Measurements from ENCODE around the gene TAS2R60.

The TAS2R60 gene

GRCh38 chr7:143444063-143444782 lies 970 bp downstream of the TAS2R60 start:
- Histone ChIP-seq H3K36me3 (ENCODE audit: control insufficient read depth, insufficient read depth, low read length) (no peaks in the 10 kb centered on the region), H3K27ac (ENCODE audit: low read depth, low read length, severe bottlenecking) (no peak overlapping the region), H3K9me3 (ENCODE audit: control insufficient read depth, low read length) (no peaks in the 10 kb centered on the region), H3K4me3 (ENCODE audit: extremely low read depth, insufficient read depth, low read length, poor library complexity, severe bottlenecking) (no peak overlapping the region), H3K4me1 (ENCODE audit: control insufficient read depth, insufficient read depth, low read length, poor library complexity, severe bottlenecking) (peaks cover 6% of the 10 kb centered on the region)
- 86 to 89% methylated on average over 4 of the region's 6 CpGs for WGBS, 2 experiments (ENCODE audit: insufficient coverage in 2 of 2)

- Histone ChIP-seq H3K9me3 (ENCODE audit: control insufficient read depth, low read length) (no peaks in the 10 kb centered on the region), H3K4me3 (ENCODE audit: extremely low read depth, insufficient read depth, low read length, poor library complexity, severe bottlenecking) (no peak overlapping the region), H3K36me3 (ENCODE audit: control insufficient read depth, insufficient read depth, low read length) (no peaks in the 10 kb centered on the region), H3K4me1 (ENCODE audit: control insufficient read depth, insufficient read depth, low read length, poor library complexity, severe bottlenecking) (peaks cover 6% of the 10 kb centered on the region), H3K27ac (ENCODE audit: low read depth, low read length, severe bottlenecking) (peak overlapping the region; percentile 70)
- WGBS, 2 experiments (ENCODE audit: insufficient coverage in 2 of 2) = 100% methylated on average over 1 of the region's 1 CpG; no CpG with 5 or more reads in 1 of the 2 experiments
Observed at GRCh38 chr7:143444785-143445184, 1.5 kb downstream of the TAS2R60 start.

- WGBS, 2 experiments (ENCODE audit: insufficient coverage in 2 of 2) = 60 to 80% methylated on average over 1 of the region's 3 CpGs
- H3K4me3 ChIP-seq (ENCODE audit: extremely low read depth, insufficient read depth, low read length, poor library complexity, severe bottlenecking) = no peak overlapping the region
- no peaks in the 10 kb centered on the region for H3K36me3 ChIP-seq (ENCODE audit: control insufficient read depth, insufficient read depth, low read length)
- peak overlapping the region; percentile 71 for H3K27ac ChIP-seq (ENCODE audit: low read depth, low read length, severe bottlenecking)
- peaks cover 6% of the 10 kb centered on the region for H3K4me1 ChIP-seq (ENCODE audit: control insufficient read depth, insufficient read depth, low read length, poor library complexity, severe bottlenecking)
- H3K9me3 ChIP-seq (ENCODE audit: control insufficient read depth, low read length) = no peaks in the 10 kb centered on the region
Observed at GRCh38 chr7:143447466-143447865, 4.2 kb downstream of the TAS2R60 start.

GRCh38 chr7:143448429-143448828 lies 5.2 kb downstream of the TAS2R60 start:
- no peaks in the 10 kb centered on the region for H3K9me3 ChIP-seq (ENCODE audit: control insufficient read depth, low read length)
- H3K4me3 ChIP-seq (ENCODE audit: extremely low read depth, insufficient read depth, low read length, poor library complexity, severe bottlenecking) = no peak overlapping the region
- H3K4me1 ChIP-seq (ENCODE audit: control insufficient read depth, insufficient read depth, low read length, poor library complexity, severe bottlenecking) = peaks cover 6% of the 10 kb centered on the region
- 85 to 100% methylated on average over 2 to 3 of the region's 5 CpGs for WGBS, 2 experiments (ENCODE audit: insufficient coverage in 2 of 2)
- no peaks in the 10 kb centered on the region for H3K36me3 ChIP-seq (ENCODE audit: control insufficient read depth, insufficient read depth, low read length)
- no peak overlapping the region for H3K27ac ChIP-seq (ENCODE audit: low read depth, low read length, severe bottlenecking)

- 100% methylated on average over 1 of the region's 3 CpGs; no CpG with 5 or more reads in 1 of the 2 experiments for WGBS, 2 experiments (ENCODE audit: insufficient coverage in 2 of 2)
- Histone ChIP-seq H3K36me3 (ENCODE audit: control insufficient read depth, insufficient read depth, low read length) (no peaks in the 10 kb centered on the region), H3K9me3 (ENCODE audit: control insufficient read depth, low read length) (no peaks in the 10 kb centered on the region)
Observed at GRCh38 chr7:143449793-143450192, 6.5 kb downstream of the TAS2R60 start.

GRCh38 chr7:143451122-143451521 lies 7.9 kb downstream of the TAS2R60 start:
- no peaks in the 10 kb centered on the region for H3K36me3 ChIP-seq (ENCODE audit: control insufficient read depth, insufficient read depth, low read length)
- H3K4me3 ChIP-seq (ENCODE audit: extremely low read depth, insufficient read depth, low read length, poor library complexity, severe bottlenecking) = no peak overlapping the region
- H3K27ac ChIP-seq (ENCODE audit: low read depth, low read length, severe bottlenecking) = no peak overlapping the region
- H3K9me3 ChIP-seq (ENCODE audit: control insufficient read depth, low read length) = no peaks in the 10 kb centered on the region
- no peaks in the 10 kb centered on the region for H3K4me1 ChIP-seq (ENCODE audit: control insufficient read depth, insufficient read depth, low read length, poor library complexity, severe bottlenecking)

More at GRCh38 chr7:143449793-143450192, 6.5 kb downstream of the TAS2R60 start:
- Histone ChIP-seq H3K27ac (ENCODE audit: low read depth, low read length, severe bottlenecking) (no peak overlapping the region), H3K4me3 (ENCODE audit: extremely low read depth, insufficient read depth, low read length, poor library complexity, severe bottlenecking) (no peak overlapping the region), H3K4me1 (ENCODE audit: control insufficient read depth, insufficient read depth, low read length, poor library complexity, severe bottlenecking) (peaks cover 6% of the 10 kb centered on the region)

GRCh38 chr7:143451746-143452145 lies 8.5 kb downstream of the TAS2R60 start:
- Histone ChIP-seq H3K36me3 (ENCODE audit: control insufficient read depth, insufficient read depth, low read length) (no peaks in the 10 kb centered on the region), H3K27ac (ENCODE audit: low read depth, low read length, severe bottlenecking) (no peak overlapping the region), H3K4me3 (ENCODE audit: extremely low read depth, insufficient read depth, low read length, poor library complexity, severe bottlenecking) (no peak overlapping the region), H3K9me3 (ENCODE audit: control insufficient read depth, low read length) (no peaks in the 10 kb centered on the region), H3K4me1 (ENCODE audit: control insufficient read depth, insufficient read depth, low read length, poor library complexity, severe bottlenecking) (no peaks in the 10 kb centered on the region)
- WGBS, 2 experiments (ENCODE audit: insufficient coverage in 2 of 2) = 80 to 86% methylated on average over 1 of the region's 1 CpG

- 73 to 100% methylated on average over 1 of the region's 2 CpGs for WGBS, 2 experiments (ENCODE audit: insufficient coverage in 2 of 2)
- Histone ChIP-seq H3K4me1 (ENCODE audit: control insufficient read depth, insufficient read depth, low read length, poor library complexity, severe bottlenecking) (no peaks in the 10 kb centered on the region), H3K4me3 (ENCODE audit: extremely low read depth, insufficient read depth, low read length, poor library complexity, severe bottlenecking) (no peak overlapping the region), H3K9me3 (ENCODE audit: control insufficient read depth, low read length) (no peaks in the 10 kb centered on the region), H3K36me3 (ENCODE audit: control insufficient read depth, insufficient read depth, low read length) (no peaks in the 10 kb centered on the region), H3K27ac (ENCODE audit: low read depth, low read length, severe bottlenecking) (no peak overlapping the region)
Observed at GRCh38 chr7:143452495-143452894, 9.2 kb downstream of the TAS2R60 start.

- Histone ChIP-seq H3K9me3 (ENCODE audit: control insufficient read depth, low read length) (no peaks in the 10 kb centered on the region), H3K4me3 (ENCODE audit: extremely low read depth, insufficient read depth, low read length, poor library complexity, severe bottlenecking) (no peak overlapping the region), H3K36me3 (ENCODE audit: control insufficient read depth, insufficient read depth, low read length) (no peaks in the 10 kb centered on the region), H3K27ac (ENCODE audit: low read depth, low read length, severe bottlenecking) (no peak overlapping the region), H3K4me1 (ENCODE audit: control insufficient read depth, insufficient read depth, low read length, poor library complexity, severe bottlenecking) (no peaks in the 10 kb centered on the region)
- 93 to 100% methylated on average over 1 of the region's 1 CpG for WGBS, 2 experiments (ENCODE audit: insufficient coverage in 2 of 2)
Observed at GRCh38 chr7:143454091-143454680, 10.9 kb downstream of the TAS2R60 start.

- Histone ChIP-seq H3K9me3 (ENCODE audit: control insufficient read depth, low read length) (no peaks in the 10 kb centered on the region), H3K4me3 (ENCODE audit: extremely low read depth, insufficient read depth, low read length, poor library complexity, severe bottlenecking) (no peak overlapping the region), H3K4me1 (ENCODE audit: control insufficient read depth, insufficient read depth, low read length, poor library complexity, severe bottlenecking) (no peaks in the 10 kb centered on the region), H3K27ac (ENCODE audit: low read depth, low read length, severe bottlenecking) (no peak overlapping the region), H3K36me3 (ENCODE audit: control insufficient read depth, insufficient read depth, low read length) (no peaks in the 10 kb centered on the region)
- no CpG with 5 or more reads among the region's 2 CpGs for WGBS, 2 experiments (ENCODE audit: insufficient coverage in 2 of 2)
Observed at GRCh38 chr7:143455491-143455890, 12.2 kb downstream of the TAS2R60 start.

GRCh38 chr7:143455942-143456341 lies 12.7 kb downstream of the TAS2R60 start:
- no peak overlapping the region for H3K4me3 ChIP-seq (ENCODE audit: extremely low read depth, insufficient read depth, low read length, poor library complexity, severe bottlenecking)
- no peaks in the 10 kb centered on the region for H3K4me1 ChIP-seq (ENCODE audit: control insufficient read depth, insufficient read depth, low read length, poor library complexity, severe bottlenecking)
- H3K36me3 ChIP-seq (ENCODE audit: control insufficient read depth, insufficient read depth, low read length) = no peaks in the 10 kb centered on the region
- no peak overlapping the region for H3K27ac ChIP-seq (ENCODE audit: low read depth, low read length, severe bottlenecking)
- no peaks in the 10 kb centered on the region for H3K9me3 ChIP-seq (ENCODE audit: control insufficient read depth, low read length)
- WGBS, 2 experiments (ENCODE audit: insufficient coverage in 2 of 2) = 79 to 95% methylated on average over 2 of the region's 4 CpGs

All from mesodermal cell (in vitro differentiated cells).